Stimulated activated CD8-positive, alpha-beta memory T cell treated with anti-CD3 and anti-CD28 coated beads, Interleukin-2, amount 100 ng/mL, for 1 hour (primary cell): ENCODE measurements around the gene PUSL1.
A peak's percentile ranks its signal among the peaks of the same experiment; 100 is the strongest.

Source experiments
- DNase-seq, 2 donors: peaks; one replicate each; pipeline ENCODE4 v3.0.0-alpha.2; 2020; ENCODE audit warnings: low read depth in 2 of 2

Gene PUSL1

GRCh38 chr1:1324084-1324523 is 15.7 kb downstream of the PUSL1 start:
- DNase-seq, result no peak

DNA sequence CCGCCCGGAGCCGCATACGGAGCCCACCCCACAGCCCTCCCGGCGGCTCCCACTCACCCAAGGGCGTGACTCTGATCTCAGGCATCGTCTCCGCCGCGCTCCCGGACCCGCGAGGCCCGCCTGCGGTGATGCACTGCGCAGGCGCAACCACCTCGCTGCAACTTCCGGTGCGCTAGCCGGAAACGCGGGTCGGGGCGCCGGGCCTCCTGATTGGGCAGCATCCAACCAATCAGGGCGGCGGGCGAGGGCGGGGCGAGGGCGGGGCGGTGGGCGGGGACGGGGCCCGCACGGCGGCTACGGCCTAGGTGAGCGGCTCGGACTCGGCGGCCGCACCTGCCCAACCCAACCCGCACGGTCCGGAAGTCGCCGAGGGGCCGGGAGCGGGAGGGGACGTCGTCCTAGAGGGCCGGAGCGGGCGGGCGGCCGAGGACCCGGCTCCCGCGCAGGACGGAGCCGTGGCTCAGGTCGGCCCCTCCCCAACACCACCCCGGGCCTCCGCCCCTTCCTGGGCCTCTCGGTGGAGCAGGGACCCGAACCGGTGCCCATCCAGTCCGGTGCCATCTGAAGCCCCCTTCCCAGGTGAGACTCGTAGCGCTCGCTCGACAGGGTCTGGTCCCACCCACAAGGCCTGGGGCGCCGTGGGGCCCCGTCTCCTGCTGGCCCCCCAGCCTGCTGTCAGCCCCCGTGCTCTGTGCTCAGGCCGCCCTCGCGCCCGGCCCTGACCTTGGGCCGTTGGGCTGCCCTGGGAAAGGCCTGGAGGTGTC is 16.3 kb downstream of the PUSL1 start, which contains the start of the genes CPTP and INTS11:
Gene CPTP, plus strand, starts transcription at position 279 of the 764 bp plus-strand sequence. CDS start 2,109 bp downstream, outside the sequence.
Gene INTS11, minus strand, starts transcription at position 137 of the 764 bp plus-strand sequence. Its CDS starts 52 bp downstream, at position 85.
- peak; percentile 91 to 96 for DNase-seq

GRCh38 chr1:1325288-1326074 is 17.1 kb downstream of the PUSL1 start:
- no peak for DNase-seq

- DNase-seq, result no peak
These were observed 17.7 kb downstream of the PUSL1 start for GRCh38 chr1:1326075-1326605.

DNA sequence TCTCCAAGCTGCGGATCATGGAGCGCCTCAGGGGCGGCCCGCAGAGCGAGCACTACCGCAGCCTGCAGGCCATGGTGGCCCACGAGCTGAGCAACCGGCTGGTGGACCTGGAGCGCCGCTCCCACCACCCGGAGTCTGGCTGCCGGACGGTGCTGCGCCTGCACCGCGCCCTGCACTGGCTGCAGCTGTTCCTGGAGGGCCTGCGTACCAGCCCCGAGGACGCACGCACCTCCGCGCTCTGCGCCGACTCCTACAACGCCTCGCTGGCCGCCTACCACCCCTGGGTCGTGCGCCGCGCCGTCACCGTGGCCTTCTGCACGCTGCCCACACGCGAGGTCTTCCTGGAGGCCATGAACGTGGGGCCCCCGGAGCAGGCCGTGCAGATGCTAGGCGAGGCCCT is 18.9 kb downstream of the PUSL1 start:
- DNase-seq, result no peak

DNA sequence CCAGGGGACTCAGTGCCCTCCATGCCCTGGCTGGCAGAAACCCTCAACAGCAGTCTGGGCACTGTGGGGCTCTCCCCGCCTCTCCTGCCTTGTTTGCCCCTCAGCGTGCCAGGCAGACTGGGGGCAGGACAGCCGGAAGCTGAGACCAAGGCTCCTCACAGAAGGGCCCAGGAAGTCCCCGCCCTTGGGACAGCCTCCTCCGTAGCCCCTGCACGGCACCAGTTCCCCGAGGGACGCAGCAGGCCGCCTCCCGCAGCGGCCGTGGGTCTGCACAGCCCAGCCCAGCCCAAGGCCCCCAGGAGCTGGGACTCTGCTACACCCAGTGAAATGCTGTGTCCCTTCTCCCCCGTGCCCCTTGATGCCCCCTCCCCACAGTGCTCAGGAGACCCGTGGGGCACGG is 19.9 kb downstream of the PUSL1 start:
- no peak for DNase-seq

- DNase-seq, result no peak
These were observed 21.2 kb downstream of the PUSL1 start for GRCh38 chr1:1329304-1330210.

DNA sequence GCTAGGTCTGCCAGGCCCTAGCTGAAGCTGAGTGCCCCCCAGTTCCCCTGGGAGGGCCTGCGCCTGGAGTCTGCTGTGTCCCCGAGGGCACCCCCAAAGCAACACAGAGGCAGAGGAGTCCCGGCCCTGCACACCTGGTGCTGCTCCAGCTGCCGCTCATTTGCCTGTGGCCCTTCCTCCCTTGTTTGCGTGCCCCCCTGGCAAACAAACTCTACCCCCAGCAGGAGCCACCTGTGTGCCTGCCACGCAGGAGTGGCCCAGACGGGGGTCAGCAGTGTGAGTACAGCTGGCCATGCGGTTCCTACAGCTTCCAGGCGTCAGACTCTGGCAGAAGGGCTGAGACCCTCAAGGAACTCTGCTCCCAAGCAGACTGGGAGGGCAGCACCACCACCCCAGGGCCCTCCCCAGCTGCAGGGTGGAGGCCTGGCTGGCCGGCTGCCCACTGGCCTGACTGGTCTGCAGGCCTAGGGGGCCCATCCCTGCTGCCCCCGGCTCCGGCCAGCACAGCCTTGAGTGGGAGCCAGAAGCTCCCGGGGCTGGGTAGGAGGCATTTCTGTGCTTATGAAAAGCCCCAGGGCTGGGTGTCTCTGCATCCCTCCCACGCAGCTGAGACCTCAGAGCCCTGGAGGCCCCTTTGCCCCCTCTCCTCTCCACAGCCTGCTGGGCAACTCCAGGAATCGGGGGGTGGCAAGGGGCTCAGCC is 22.1 kb downstream of the PUSL1 start:
- no peak for DNase-seq

DNA sequence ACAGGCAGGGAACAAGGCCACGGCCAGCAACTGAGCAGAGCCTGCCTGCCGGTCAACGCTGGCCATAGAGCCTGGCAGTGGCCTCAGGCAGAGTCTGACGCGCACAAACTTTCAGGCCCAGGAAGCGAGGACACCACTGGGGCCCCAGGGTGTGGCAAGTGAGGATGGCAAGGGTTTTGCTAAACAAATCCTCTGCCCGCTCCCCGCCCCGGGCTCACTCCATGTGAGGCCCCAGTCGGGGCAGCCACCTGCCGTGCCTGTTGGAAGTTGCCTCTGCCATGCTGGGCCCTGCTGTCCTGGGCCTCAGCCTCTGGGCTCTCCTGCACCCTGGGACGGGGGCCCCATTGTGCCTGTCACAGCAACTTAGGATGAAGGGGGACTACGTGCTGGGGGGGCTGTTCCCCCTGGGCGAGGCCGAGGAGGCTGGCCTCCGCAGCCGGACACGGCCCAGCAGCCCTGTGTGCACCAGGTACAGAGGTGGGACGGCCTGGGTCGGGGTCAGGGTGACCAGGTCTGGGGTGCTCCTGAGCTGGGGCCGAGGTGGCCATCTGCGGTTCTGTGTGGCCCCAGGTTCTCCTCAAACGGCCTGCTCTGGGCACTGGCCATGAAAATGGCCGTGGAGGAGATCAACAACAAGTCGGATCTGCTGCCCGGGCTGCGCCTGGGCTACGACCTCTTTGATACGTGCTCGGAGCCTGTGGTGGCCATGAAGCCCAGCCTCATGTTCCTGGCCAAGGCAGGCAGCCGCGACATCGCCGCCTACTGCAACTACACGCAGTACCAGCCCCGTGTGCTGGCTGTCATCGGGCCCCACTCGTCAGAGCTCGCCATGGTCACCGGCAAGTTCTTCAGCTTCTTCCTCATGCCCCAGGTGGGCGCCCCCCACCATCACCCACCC is 22.9 kb downstream of the PUSL1 start, which contains the start of gene TAS1R3:
Gene TAS1R3, plus strand, starts transcription at position 213 of the 898 bp plus-strand sequence. Its CDS starts 66 bp downstream, at position 279.
- no peak for DNase-seq

DNA sequence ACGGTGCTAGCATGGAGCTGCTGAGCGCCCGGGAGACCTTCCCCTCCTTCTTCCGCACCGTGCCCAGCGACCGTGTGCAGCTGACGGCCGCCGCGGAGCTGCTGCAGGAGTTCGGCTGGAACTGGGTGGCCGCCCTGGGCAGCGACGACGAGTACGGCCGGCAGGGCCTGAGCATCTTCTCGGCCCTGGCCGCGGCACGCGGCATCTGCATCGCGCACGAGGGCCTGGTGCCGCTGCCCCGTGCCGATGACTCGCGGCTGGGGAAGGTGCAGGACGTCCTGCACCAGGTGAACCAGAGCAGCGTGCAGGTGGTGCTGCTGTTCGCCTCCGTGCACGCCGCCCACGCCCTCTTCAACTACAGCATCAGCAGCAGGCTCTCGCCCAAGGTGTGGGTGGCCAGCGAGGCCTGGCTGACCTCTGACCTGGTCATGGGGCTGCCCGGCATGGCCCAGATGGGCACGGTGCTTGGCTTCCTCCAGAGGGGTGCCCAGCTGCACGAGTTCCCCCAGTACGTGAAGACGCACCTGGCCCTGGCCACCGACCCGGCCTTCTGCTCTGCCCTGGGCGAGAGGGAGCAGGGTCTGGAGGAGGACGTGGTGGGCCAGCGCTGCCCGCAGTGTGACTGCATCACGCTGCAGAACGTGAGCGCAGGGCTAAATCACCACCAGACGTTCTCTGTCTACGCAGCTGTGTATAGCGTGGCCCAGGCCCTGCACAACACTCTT is 23.8 kb downstream of the PUSL1 start:
- no peak for DNase-seq

DNA sequence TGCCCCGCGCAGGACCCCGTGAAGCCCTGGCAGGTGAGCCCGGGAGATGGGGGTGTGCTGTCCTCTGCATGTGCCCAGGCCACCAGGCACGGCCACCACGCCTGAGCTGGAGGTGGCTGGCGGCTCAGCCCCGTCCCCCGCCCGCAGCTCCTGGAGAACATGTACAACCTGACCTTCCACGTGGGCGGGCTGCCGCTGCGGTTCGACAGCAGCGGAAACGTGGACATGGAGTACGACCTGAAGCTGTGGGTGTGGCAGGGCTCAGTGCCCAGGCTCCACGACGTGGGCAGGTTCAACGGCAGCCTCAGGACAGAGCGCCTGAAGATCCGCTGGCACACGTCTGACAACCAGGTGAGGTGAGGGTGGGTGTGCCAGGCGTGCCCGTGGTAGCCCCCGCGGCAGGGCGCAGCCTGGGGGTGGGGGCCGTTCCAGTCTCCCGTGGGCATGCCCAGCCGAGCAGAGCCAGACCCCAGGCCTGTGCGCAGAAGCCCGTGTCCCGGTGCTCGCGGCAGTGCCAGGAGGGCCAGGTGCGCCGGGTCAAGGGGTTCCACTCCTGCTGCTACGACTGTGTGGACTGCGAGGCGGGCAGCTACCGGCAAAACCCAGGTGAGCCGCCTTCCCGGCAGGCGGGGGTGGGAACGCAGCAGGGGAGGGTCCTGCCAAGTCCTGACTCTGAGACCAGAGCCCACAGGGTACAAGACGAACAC is 24.5 kb downstream of the PUSL1 start:
- DNase-seq, result no peak

DNA sequence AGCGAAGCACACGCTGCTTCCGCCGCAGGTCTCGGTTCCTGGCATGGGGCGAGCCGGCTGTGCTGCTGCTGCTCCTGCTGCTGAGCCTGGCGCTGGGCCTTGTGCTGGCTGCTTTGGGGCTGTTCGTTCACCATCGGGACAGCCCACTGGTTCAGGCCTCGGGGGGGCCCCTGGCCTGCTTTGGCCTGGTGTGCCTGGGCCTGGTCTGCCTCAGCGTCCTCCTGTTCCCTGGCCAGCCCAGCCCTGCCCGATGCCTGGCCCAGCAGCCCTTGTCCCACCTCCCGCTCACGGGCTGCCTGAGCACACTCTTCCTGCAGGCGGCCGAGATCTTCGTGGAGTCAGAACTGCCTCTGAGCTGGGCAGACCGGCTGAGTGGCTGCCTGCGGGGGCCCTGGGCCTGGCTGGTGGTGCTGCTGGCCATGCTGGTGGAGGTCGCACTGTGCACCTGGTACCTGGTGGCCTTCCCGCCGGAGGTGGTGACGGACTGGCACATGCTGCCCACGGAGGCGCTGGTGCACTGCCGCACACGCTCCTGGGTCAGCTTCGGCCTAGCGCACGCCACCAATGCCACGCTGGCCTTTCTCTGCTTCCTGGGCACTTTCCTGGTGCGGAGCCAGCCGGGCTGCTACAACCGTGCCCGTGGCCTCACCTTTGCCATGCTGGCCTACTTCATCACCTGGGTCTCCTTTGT is 25.3 kb downstream of the PUSL1 start:
- DNase-seq, result no peak

- DNase-seq, result no peak
These were observed 26.4 kb downstream of the PUSL1 start for GRCh38 chr1:1334835-1335234.

- DNase-seq, result no peak
These were observed 26.9 kb downstream of the PUSL1 start for GRCh38 chr1:1335283-1335682.

- DNase-seq, result no peak
These were observed 27.4 kb downstream of the PUSL1 start for GRCh38 chr1:1335792-1336248.

- no peak for DNase-seq
These were observed 28.0 kb downstream of the PUSL1 start for GRCh38 chr1:1336446-1336845.

GRCh38 chr1:1336931-1337792 is 28.8 kb downstream of the PUSL1 start:
- DNase-seq, result no peak
